K562 (cell line): ENCODE measurements around the gene CRIP3. TPM values are rescaled to one million over a fixed set of nuclear protein-coding genes. Genes with fewer than 3 reads are reported as not detected.

Experiments
- ATAC-seq: fragments of 200-7000 bp; cut with Tn5 transposase; 3 replicates; pipeline ENCODE4 v1.9.1; 2020; ENCODE audit warnings: moderate library complexity
- BruUV-seq: library from RNA; stranded (reverse); fragments of 400-500 nt; replicated peaks from 2 replicates; lab custom pipeline; 2021; lab: Mats Ljungman, UMichigan
- CTCF ChIA-PET: fragments of 300-600 bp; formaldehyde crosslinking; extraction: SDS; loops from one replicate; lab custom pipeline; 2021; ENCODE audit warnings: low intra/inter-chr PET ratio; lab: Yijun Ruan, JAX
- POLR2A ChIA-PET: fragments of 300-600, 350-650 bp; sonication (Branson Sonifier 250); formaldehyde crosslinking; extraction: SDS; loops from one replicate; lab custom pipeline; 2021; ENCODE audit warnings: antibody characterized with exemption, inconsistent platforms; lab: Yijun Ruan, JAX
- DNase-seq, 4 experiments: peaks; one replicate each; pipeline versions ENCODE4 v3.0.0 to v3.0.0-alpha.2; 2011 to 2018; ENCODE audit warnings: low spot score in 3 of 4, mixed read lengths in 3 of 4; ENCODE audit errors: extremely low read depth in 1 of 4
- FAIRE-seq: peaks from 2 replicates; lab custom pipeline; 2011; peaks lifted over from hg19 to GRCh38; lab: Jason Lieb, UNC
- H2AFZ ChIP-seq: 2 replicates; pipeline ENCODE4 v1.6.0; 2011; ENCODE audit warnings: low read depth, low read length, control low read depth, inconsistent platforms
- H3K27ac ChIP-seq: fragments of 200-600 bp; 3 replicates; pipeline ENCODE4 v1.8.0; 2011; ENCODE audit warnings: low read depth, mild to moderate bottlenecking, control low read depth, inconsistent platforms, low read length, moderate library complexity, mixed read lengths; ENCODE audit errors: extremely low read depth
- H3K27me3 ChIP-seq, 2 experiments: fragments of 300-600 bp in 1 of 2; 2 replicates in 1 of 2; 3 replicates in 1 of 2; pipeline versions ENCODE4 v1.6.0 to v1.8.0; 2011; ENCODE audit warnings: inconsistent platforms in 2 of 2, low read length in 2 of 2, mild to moderate bottlenecking in 1 of 2, mixed read lengths in 1 of 2, moderate library complexity in 1 of 2; ENCODE audit not compliant: control insufficient read depth in 2 of 2, insufficient read depth in 2 of 2
- H3K36me3 ChIP-seq: fragments of 300-600 bp; 3 replicates; pipeline ENCODE4 v1.8.0; 2011; ENCODE audit warnings: mild to moderate bottlenecking, low read length, inconsistent platforms; ENCODE audit not compliant: control insufficient read depth, insufficient read depth
- H3K4me1 ChIP-seq, 2 experiments: fragments of 200-600 bp in 1 of 2; replicated peaks in 1 of 2; 2 replicates in 1 of 2; 3 replicates in 1 of 2; pipeline versions ENCODE4 v1.5.1 to v1.8.0; 2011; ENCODE audit warnings: inconsistent platforms in 2 of 2, low read length in 2 of 2, mild to moderate bottlenecking in 1 of 2, mixed read lengths in 1 of 2, moderate library complexity in 1 of 2; ENCODE audit not compliant: control insufficient read depth in 2 of 2, insufficient read depth in 2 of 2
- H3K4me2 ChIP-seq: 2 replicates; pipeline ENCODE4 v1.6.1; 2011; ENCODE audit warnings: low read length, control low read depth, inconsistent platforms, mixed read lengths; ENCODE audit not compliant: insufficient read depth
- H3K4me3 ChIP-seq: fragments of 200-600 bp; sonication (generic), shearing (Covaris generic); 2 replicates; pipeline ENCODE4 v1.5.1; 2016; ENCODE audit warnings: control low read depth, inconsistent platforms
- H3K79me2 ChIP-seq: fragments of 200-600 bp; 3 replicates; pipeline ENCODE4 v1.8.0; 2011; ENCODE audit warnings: low read length, inconsistent platforms; ENCODE audit not compliant: control insufficient read depth, insufficient read depth
- H3K9ac ChIP-seq, 2 experiments: 2 replicates each; pipeline versions ENCODE4 v1.6.0 to v1.6.1; 2011; ENCODE audit warnings: low read depth in 2 of 2, low read length in 2 of 2, control low read depth in 1 of 2, inconsistent platforms in 1 of 2, mild to moderate bottlenecking in 1 of 2, mixed read lengths in 1 of 2; ENCODE audit not compliant: insufficient read depth in 1 of 2
- H3K9me1 ChIP-seq: one replicate; pipeline ENCODE4 v1.6.0; 2011; ENCODE audit warnings: inconsistent platforms, mild to moderate bottlenecking, low read length, moderate library complexity; ENCODE audit not compliant: control insufficient read depth, insufficient read depth
- H3K9me3 ChIP-seq: replicated peaks from 2 replicates; pipeline ENCODE4 v1.5.1; 2011; ENCODE audit warnings: low read depth, low read length, inconsistent platforms; ENCODE audit not compliant: control insufficient read depth, insufficient read depth
- H4K20me1 ChIP-seq: replicated peaks from 2 replicates; pipeline ENCODE4 v1.6.1; 2011; ENCODE audit warnings: low read length, inconsistent platforms, mixed read lengths; ENCODE audit not compliant: control insufficient read depth, insufficient read depth
- EGR1 ChIP-seq: fragments of 450-650 bp; conservative IDR thresholded peaks from 2 replicates; pipeline ENCODE4 v1.6.1; 2017; ENCODE audit warnings: mild to moderate bottlenecking
- ELF1 ChIP-seq: fragments of 200-800 bp; sonication (Bioruptor generic); IDR thresholded peaks from 2 replicates; pipeline ENCODE4 v1.6.1; 2016; ENCODE audit warnings: missing genetic modification characterization, missing compliant biosample characterization
- FOXP1 ChIP-seq: sonication (generic); formaldehyde crosslinking; IDR thresholded peaks from 2 replicates; pipeline ENCODE4 v1.8.0; 2022; ENCODE audit warnings: mild to moderate bottlenecking, missing genetic modification reagents
- MAFK ChIP-seq: IDR thresholded peaks from 2 replicates; pipeline ENCODE4 v1.6.1; 2011; ENCODE audit warnings: low read length, improper control_type of control experiment
- RAD21 ChIP-seq, 2 experiments: fragments of 250-450 bp in 1 of 2; fragments of 450-650 bp in 1 of 2; sonication (Bioruptor Pico) in 1 of 2; formaldehyde crosslinking in 1 of 2; IDR thresholded peaks in 1 of 2; conservative IDR thresholded peaks in 1 of 2; 2 replicates each; pipeline versions ENCODE4 v1.4.0 to v1.8.0; 2020 to 2022; ENCODE audit warnings: mild to moderate bottlenecking in 2 of 2, moderate library complexity in 1 of 2
- RBM17 ChIP-seq: fragments of 200-400 bp; formaldehyde crosslinking; IDR thresholded peaks from 2 replicates; pipeline ENCODE4 v1.6.1; 2017; ENCODE audit warnings: low read depth, mild to moderate bottlenecking, low read length, borderline replicate concordance
- SIN3A ChIP-seq, 2 experiments: fragments of 150-350 bp in 1 of 2; IDR thresholded peaks; 2 replicates each; pipeline ENCODE4 v1.6.1; 2011 to 2016; ENCODE audit warnings: borderline replicate concordance in 2 of 2, low read depth in 2 of 2, low read length in 2 of 2, mild to moderate bottlenecking in 2 of 2, moderate library complexity in 2 of 2; ENCODE audit not compliant: control insufficient read depth in 1 of 2
- SPI1 ChIP-seq: IDR thresholded peaks from 2 replicates; pipeline ENCODE4 v1.6.1; 2011; ENCODE audit warnings: low read depth, low read length, control low read depth, borderline replicate concordance
- TFAM ChIP-seq: fragments of 250-450 bp; sonication (Bioruptor Pico); conservative IDR thresholded peaks from 2 replicates; pipeline ENCODE4 v1.5.0; 2021; ENCODE audit warnings: mild to moderate bottlenecking, moderate library complexity
- ZBTB8A ChIP-seq: fragments of 450-650 bp; IDR thresholded peaks from 2 replicates; pipeline ENCODE4 v1.6.1; 2018; ENCODE audit warnings: mild to moderate bottlenecking, moderate library complexity; ENCODE audit not compliant: partially characterized antibody
- ZNF140 ChIP-seq: fragments of 250-450 bp; sonication (Bioruptor Pico); IDR thresholded peaks from 2 replicates; pipeline ENCODE4 v1.8.0; 2021; ENCODE audit warnings: moderate library complexity, mild to moderate bottlenecking, inconsistent platforms
- ZNF146 ChIP-seq: IDR thresholded peaks from one replicate; pipeline ENCODE4 v1.6.1; 2018; ENCODE audit warnings: missing compliant biosample characterization; ENCODE audit not compliant: unreplicated experiment
- WGBS: fragments of 100-300 bp; shearing (Covaris generic); methylation state at CpG from one replicate; pipeline ENCODE4 v1.1.6; 2016; ENCODE audit warnings: low coverage, mixed read lengths; ENCODE audit not compliant: insufficient coverage; ENCODE audit errors: missing lambda C conversion rate; 5-methylcytosine and 5-hydroxymethylcytosine counted together
- in situ Hi-C: fragments of 300-500 bp; cut with MboI; formaldehyde crosslinking; loops from 4 replicates; pipeline ENCODE4 v1.15.0; 2018; ENCODE audit warnings: inconsistent platforms, mixed read lengths
- intact Hi-C: fragments of 100-400 bp; cut with micrococcal nuclease; formaldehyde crosslinking; loops from 2 replicates; pipeline ENCODE4 v1.14.2; 2022
- polyA plus RNA-seq, 8 experiments: library from polyadenylated mRNA; depleted of rRNA in 4 of 8; stranded (reverse) in 5 of 8; unstranded in 3 of 8; fragments of >200 nt; fragmentation: Nextera tagmentation in 2 of 8; fragmentation: Illumina TruSeq in 1 of 8; extraction: Ambion mirVana in 2 of 8; extraction: Trizol in 1 of 8; gene quantifications; 2 replicates each; pipeline versions ENCODE4 v1.2.1 to v1.2.3, GENCODE V29; 2011 to 2014; ENCODE audit warnings: inconsistent platforms in 1 of 8, missing spikeins in 1 of 8
- total RNA-seq, 7 experiments: library from RNA; depleted of rRNA in 6 of 7; stranded (reverse); fragments of >200 nt in 6 of 7; fragmentation: Illumina TruSeq in 2 of 7; extraction: Trizol in 2 of 7; gene quantifications; 2 replicates each; pipeline versions ENCODE4 v1.2.1 to v1.2.3, GENCODE V29; 2011 to 2021; ENCODE audit warnings: low replicate concordance in 1 of 7
- TF ChIP-seq, protein P1 (sequence below): fragments of 250-450 bp; sonication (Bioruptor Pico); IDR thresholded peaks from 2 replicates; pipeline ENCODE4 v1.4.0; 2020; ENCODE audit warnings: mild to moderate bottlenecking, moderate library complexity, borderline replicate concordance
- TF ChIP-seq, protein P2 (sequence below): IDR thresholded peaks from 2 replicates; pipeline ENCODE4 v1.6.1; 2014; ENCODE audit warnings: antibody characterized with exemption
- TF ChIP-seq, protein P3 (sequence below): IDR thresholded peaks from 2 replicates; pipeline ENCODE4 v1.6.1; 2011; ENCODE audit warnings: borderline replicate concordance, low read depth, mild to moderate bottlenecking, moderate library complexity, low read length; ENCODE audit not compliant: insufficient read depth, poor library complexity, severe bottlenecking

CRIP3 gene
- total and polyA plus RNA-seq, 9 of the 15 experiments (the other 6 are each of a cell fraction or from before 2014, with no cell fraction given) = 0.36 to 2.1 (median 0.87) TPM

DNA sequence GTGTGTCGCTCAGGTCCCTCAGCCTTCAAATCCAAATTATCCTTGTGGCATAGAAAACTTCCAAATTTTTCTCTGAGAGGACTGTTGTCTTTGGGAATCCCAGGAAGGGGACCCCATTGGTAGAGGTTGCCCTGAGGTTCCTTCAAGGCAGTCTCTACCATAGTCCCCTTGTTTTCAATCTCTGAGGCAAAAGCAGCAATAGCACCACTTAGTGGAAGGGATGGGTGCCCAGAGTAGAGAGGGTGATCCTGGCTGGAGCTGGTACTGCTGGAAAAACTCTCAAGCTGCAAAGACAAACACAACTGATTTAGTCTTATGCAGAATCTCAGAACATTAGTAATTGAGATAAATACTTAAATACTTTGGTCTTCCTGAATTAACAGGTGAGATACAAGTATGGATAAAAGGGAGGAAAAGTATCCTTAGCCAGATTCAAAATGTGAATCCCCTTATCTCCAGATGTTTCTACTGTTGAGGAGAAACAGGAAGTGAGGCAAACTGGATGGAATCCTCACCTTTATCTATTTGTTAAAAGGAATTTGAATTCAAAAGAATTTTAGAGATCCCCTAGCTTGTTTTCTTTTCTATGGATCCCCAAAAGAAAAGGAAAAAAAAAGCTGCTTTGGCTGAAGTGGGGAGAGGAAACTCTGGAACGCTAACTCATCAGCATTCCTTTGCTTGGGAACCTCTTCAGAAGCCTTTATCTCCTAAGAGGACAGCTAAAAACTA lies 47.4 kb upstream of the CRIP3 start:
- FAIRE-seq = no peak
- TF ChIP-seq EGR1 = no peak
- no peak for TF ChIP-seq SIN3A (IDR thresholded peaks at IDR 0.05; ENCODE audit: borderline replicate concordance in 2 of 2, control insufficient read depth in 1 of 2, low read depth in 2 of 2, low read length in 2 of 2)
- TF ChIP-seq, protein P1, sequence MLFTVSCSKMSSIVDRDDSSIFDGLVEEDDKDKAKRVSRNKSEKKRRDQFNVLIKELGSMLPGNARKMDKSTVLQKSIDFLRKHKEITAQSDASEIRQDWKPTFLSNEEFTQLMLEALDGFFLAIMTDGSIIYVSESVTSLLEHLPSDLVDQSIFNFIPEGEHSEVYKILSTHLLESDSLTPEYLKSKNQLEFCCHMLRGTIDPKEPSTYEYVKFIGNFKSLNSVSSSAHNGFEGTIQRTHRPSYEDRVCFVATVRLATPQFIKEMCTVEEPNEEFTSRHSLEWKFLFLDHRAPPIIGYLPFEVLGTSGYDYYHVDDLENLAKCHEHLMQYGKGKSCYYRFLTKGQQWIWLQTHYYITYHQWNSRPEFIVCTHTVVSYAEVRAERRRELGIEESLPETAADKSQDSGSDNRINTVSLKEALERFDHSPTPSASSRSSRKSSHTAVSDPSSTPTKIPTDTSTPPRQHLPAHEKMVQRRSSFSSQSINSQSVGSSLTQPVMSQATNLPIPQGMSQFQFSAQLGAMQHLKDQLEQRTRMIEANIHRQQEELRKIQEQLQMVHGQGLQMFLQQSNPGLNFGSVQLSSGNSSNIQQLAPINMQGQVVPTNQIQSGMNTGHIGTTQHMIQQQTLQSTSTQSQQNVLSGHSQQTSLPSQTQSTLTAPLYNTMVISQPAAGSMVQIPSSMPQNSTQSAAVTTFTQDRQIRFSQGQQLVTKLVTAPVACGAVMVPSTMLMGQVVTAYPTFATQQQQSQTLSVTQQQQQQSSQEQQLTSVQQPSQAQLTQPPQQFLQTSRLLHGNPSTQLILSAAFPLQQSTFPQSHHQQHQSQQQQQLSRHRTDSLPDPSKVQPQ = no peak
- no peak for TF ChIP-seq ZBTB8A
- no peak for TF ChIP-seq ZNF140 (CRISPR knock-in tag)
- 0 out of 2 replicates have a peak, but pooled peaks have one; percentile 25 for TF ChIP-seq ELF1 (tag)
- TF ChIP-seq TFAM (CRISPR knock-in tag) = no peak
- TF ChIP-seq, protein P2, sequence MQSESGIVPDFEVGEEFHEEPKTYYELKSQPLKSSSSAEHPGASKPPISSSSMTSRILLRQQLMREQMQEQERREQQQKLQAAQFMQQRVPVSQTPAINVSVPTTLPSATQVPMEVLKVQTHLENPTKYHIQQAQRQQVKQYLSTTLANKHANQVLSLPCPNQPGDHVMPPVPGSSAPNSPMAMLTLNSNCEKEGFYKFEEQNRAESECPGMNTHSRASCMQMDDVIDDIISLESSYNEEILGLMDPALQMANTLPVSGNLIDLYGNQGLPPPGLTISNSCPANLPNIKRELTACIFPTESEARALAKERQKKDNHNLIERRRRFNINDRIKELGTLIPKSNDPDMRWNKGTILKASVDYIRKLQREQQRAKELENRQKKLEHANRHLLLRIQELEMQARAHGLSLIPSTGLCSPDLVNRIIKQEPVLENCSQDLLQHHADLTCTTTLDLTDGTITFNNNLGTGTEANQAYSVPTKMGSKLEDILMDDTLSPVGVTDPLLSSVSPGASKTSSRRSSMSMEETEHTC = no peak
- peak in 1 of 2 experiments; percentile 35; a peak in 2 of 4 replicates for TF ChIP-seq RAD21 (CRISPR knock-in tag; conservative IDR thresholded peaks at IDR 0.05 in 1 of 2, IDR thresholded peaks at IDR 0.05 in 1 of 2)
- TF ChIP-seq ZNF146 (CRISPR knock-in tag) = no peak
- TF ChIP-seq SPI1 = peak; percentile 76; the same call in 1 of the 2 replicates
- TF ChIP-seq, protein P3, sequence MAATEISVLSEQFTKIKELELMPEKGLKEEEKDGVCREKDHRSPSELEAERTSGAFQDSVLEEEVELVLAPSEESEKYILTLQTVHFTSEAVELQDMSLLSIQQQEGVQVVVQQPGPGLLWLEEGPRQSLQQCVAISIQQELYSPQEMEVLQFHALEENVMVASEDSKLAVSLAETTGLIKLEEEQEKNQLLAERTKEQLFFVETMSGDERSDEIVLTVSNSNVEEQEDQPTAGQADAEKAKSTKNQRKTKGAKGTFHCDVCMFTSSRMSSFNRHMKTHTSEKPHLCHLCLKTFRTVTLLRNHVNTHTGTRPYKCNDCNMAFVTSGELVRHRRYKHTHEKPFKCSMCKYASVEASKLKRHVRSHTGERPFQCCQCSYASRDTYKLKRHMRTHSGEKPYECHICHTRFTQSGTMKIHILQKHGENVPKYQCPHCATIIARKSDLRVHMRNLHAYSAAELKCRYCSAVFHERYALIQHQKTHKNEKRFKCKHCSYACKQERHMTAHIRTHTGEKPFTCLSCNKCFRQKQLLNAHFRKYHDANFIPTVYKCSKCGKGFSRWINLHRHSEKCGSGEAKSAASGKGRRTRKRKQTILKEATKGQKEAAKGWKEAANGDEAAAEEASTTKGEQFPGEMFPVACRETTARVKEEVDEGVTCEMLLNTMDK = no peak
- no peak for TF ChIP-seq FOXP1 (CRISPR knock-in tag)
- no peak for TF ChIP-seq MAFK
- TF ChIP-seq RBM17 = no peak

More for the DNA sequence above, 47.4 kb upstream of the CRIP3 start:
- H3K36me3 ChIP-seq = peaks cover 77% of the 10 kb centered on the region
- ChIA-PET POLR2A (interaction anchor here (0.6 to 2.2 kb wide), 4 partner anchors 13 to 868 kb away, joined by 3 to 12 read pairs (median 3); partner anchors contain the start of gene ZNF318), CTCF (interaction anchor here (1.9 kb wide), 1 partner anchor 93 kb away, joined by 5 read pairs; no protein-coding TSS in a partner anchor)
- no peak overlapping the region for H3K4me3 ChIP-seq
- no peaks in the 10 kb centered on the region for H3K9me3 ChIP-seq
- no peak overlapping the region for H3K27ac ChIP-seq
- DNase-seq = peak in 2 of 4 experiments; percentile 21 to 22
- no peaks in the 10 kb centered on the region for H3K4me1 ChIP-seq
- 92% methylated on average over 2 of the region's 2 CpGs for WGBS
- ATAC-seq = peak; percentile 75
- intact Hi-C loops (no loop called here), in situ Hi-C loops (no loop called here)
- H3K79me2 ChIP-seq = no peaks in the 10 kb centered on the region
- H3K27me3 ChIP-seq = no peaks in the 10 kb centered on the region
- no peaks in the 10 kb centered on the region for H4K20me1 ChIP-seq
- H3K4me2 ChIP-seq = no peak overlapping the region
- H2AFZ ChIP-seq = no peak overlapping the region
- no TSS peak for BruUV-seq
- peaks cover 5% of the 10 kb centered on the region for H3K9me1 ChIP-seq
- no peak overlapping the region for H3K9ac ChIP-seq
